A549 treated with AZD9567 at 1 μM for 4 hours (cell line): Measurements from ENCODE around the gene FGF8. TPM values are rescaled to one million over a fixed set of nuclear protein-coding genes. Genes with fewer than 3 reads are reported as not detected.

Experiments
- total RNA-seq: library from RNA; stranded (reverse); fragments of 200-300 nt; extraction: Qiagen RNA extraction; gene quantifications from 5 replicates; pipeline ENCODE4 v1.2.3, GENCODE V29; 2022; ENCODE audit not compliant: insufficient read depth

Gene FGF8, protein sequence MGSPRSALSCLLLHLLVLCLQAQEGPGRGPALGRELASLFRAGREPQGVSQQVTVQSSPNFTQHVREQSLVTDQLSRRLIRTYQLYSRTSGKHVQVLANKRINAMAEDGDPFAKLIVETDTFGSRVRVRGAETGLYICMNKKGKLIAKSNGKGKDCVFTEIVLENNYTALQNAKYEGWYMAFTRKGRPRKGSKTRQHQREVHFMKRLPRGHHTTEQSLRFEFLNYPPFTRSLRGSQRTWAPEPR
- total RNA-seq: 0.15 to 0.17 TPM in 2 of 5 replicates, not detected in the others

DNA sequence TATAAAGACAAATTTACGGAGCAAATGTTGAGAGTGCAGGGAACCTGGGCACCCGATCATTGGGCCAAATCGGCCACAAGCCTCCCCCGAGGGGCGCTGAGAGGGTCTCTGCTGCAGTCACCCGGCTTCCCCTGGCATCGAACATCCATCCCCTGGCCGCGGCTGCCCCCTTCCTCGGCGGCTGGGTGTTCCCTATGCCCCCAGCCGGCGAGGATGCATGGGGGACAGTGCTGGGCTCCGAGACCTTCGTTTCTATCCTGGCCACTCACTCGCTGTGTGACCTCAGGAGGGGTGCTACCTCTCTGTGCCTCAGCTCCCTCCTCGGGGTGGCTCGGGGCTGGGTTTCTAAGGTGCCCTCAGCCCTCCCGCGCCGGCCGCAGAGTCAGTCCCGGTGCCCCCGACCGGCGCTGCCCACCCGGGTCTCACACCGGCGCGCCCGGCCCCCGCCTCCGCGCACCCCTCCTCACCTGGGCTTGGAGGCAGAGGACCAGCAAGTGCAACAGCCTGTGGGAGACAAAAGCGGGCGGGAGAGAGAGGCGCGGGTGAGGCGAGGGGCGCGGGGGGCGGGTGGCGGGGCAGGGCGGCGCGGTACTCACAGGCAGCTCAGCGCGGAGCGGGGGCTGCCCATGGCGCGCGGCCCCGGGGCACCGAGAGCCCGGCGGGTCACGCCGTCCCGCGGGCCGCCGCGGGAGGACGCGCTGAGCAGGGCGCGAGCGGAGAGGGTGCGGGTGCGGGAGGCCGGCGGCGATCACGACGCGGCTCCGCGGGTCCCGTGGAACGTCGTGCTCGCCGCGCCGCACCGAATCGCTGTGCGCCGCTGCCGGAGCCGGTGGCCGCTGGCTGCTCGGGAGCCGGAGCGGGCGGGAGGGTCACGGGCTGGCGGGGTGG lies at the start of gene FGF8:
FGF8 (minus strand) TSS at position 842 of the 888 bp plus-strand sequence; CDS start at position 628, 214 bp downstream.

DNA sequence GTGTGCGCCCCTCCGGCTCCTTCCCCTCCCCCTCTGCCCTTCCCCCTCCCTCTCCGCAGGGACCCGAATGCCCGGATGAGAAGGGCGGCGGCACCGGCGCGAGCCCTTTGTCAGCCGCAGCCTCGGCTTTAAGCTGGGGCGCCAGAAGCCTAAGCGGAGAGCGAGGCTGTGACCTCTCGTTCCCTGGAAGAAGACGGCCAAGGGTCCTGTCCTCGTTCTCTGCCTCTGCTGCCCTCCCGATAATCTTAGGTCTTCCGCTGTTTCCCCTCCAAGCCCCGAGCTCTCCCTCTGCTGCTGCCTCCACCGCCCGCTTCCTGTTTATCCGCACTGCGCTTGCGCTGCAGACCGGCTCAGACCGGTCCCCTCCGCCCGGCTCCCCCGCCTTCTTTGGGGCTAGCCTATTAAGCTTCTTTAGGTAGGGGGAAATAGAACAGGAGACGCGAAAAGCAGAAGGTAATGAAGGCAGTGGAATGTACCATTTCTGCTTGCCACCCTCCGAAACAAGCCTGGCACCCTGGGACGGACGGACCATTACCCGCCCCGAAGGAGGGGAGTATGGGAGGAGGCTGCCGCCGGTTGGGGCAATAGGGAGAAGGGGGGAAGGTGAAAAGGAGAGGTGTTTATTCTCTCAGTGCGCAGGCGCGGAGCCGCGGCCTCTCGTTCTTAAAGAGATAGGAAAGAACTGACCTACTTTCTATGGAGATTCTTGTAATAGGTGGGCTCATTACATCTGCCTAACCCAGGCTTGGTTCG lies 42.4 kb upstream of the FGF8 start, which contains the start of gene OGA:
OGA (minus strand) TSS at position 326 of the 753 bp plus-strand sequence. CDS start 422 bp downstream, outside the sequence.

GRCh38 chr10:101782811-101783735 lies 7.2 kb upstream of the FGF8 start, which contains the start of gene NPM3:
NPM3 (minus strand) TSS chr10:101783446; CDS start chr10:101783390, 56 bp downstream.

Other genes starting within 250 kb of the FGF8 start
- 13.6 to 16.8 TPM (median 16.2 TPM) in 5 replicates for gene POLL, start 187.9 kb downstream of the FGF8 start, total RNA-seq
- gene DPCD, start 187.8 kb downstream of the FGF8 start, total RNA-seq: 31.5 to 70.0 TPM (median 32.9 TPM) in 5 replicates
- gene FBXW4, start 80.9 kb downstream of the FGF8 start, total RNA-seq: 21.1 to 29.2 TPM (median 23.5 TPM) in 5 replicates
- 86.2 to 126 TPM (median 119 TPM) in 5 replicates for gene NPM3, start 7.3 kb upstream of the FGF8 start, total RNA-seq
- gene OGA, start 42.3 kb upstream of the FGF8 start, total RNA-seq: 63.4 to 101 TPM (median 74.4 TPM) in 5 replicates
- 0.57 to 0.90 TPM (median 0.71 TPM) in 4 of 5 replicates, not detected in the other for gene KCNIP2, start 67.7 kb upstream of the FGF8 start, total RNA-seq